Measurements from ENCODE around the gene FERMT1.

- no peak for TF ChIP-seq CTCF (IDR thresholded peaks at IDR 0.05)
- TF ChIP-seq POLR2A (IDR thresholded peaks at IDR 0.05) = no peak
- no peak for TF ChIP-seq POLR2AphosphoS5 (IDR thresholded peaks at IDR 0.05)
- TF ChIP-seq EP300 (IDR thresholded peaks at IDR 0.05) = no peak
These were observed 76.4 kb downstream of the FERMT1 start for GRCh38 chr20:6046432-6046831.

Data from sigmoid colon (tissue), 4 donors.